K562 (cell line): ENCODE measurements around the gene CERCAM. TPM values are rescaled to one million over a fixed set of nuclear protein-coding genes. Genes with fewer than 3 reads are reported as not detected.

ENCODE experiments used
- ATAC-seq: fragments of 200-7000 bp; cut with Tn5 transposase; 3 replicates; pipeline ENCODE4 v1.9.1; 2020; ENCODE audit warnings: moderate library complexity
- BruUV-seq: library from RNA; stranded (reverse); fragments of 400-500 nt; replicated peaks from 2 replicates; lab custom pipeline; 2021; lab: Mats Ljungman, UMichigan
- CTCF ChIA-PET: fragments of 300-600 bp; formaldehyde crosslinking; extraction: SDS; loops from one replicate; lab custom pipeline; 2021; ENCODE audit warnings: low intra/inter-chr PET ratio; lab: Yijun Ruan, JAX
- POLR2A ChIA-PET: fragments of 300-600, 350-650 bp; sonication (Branson Sonifier 250); formaldehyde crosslinking; extraction: SDS; loops from one replicate; lab custom pipeline; 2021; ENCODE audit warnings: antibody characterized with exemption, inconsistent platforms; lab: Yijun Ruan, JAX
- DNase-seq, 4 experiments: peaks; one replicate each; pipeline versions ENCODE4 v3.0.0 to v3.0.0-alpha.2; 2011 to 2018; ENCODE audit warnings: low spot score in 3 of 4, mixed read lengths in 3 of 4; ENCODE audit errors: extremely low read depth in 1 of 4
- FAIRE-seq: peaks from 2 replicates; lab custom pipeline; 2011; peaks lifted over from hg19 to GRCh38; lab: Jason Lieb, UNC
- H2AFZ ChIP-seq: 2 replicates; pipeline ENCODE4 v1.6.0; 2011; ENCODE audit warnings: low read depth, low read length, control low read depth, inconsistent platforms
- H3K27ac ChIP-seq: fragments of 200-600 bp; 3 replicates; pipeline ENCODE4 v1.8.0; 2011; ENCODE audit warnings: low read depth, mild to moderate bottlenecking, control low read depth, inconsistent platforms, low read length, moderate library complexity, mixed read lengths; ENCODE audit errors: extremely low read depth
- H3K27me3 ChIP-seq, 2 experiments: fragments of 300-600 bp in 1 of 2; 2 replicates in 1 of 2; 3 replicates in 1 of 2; pipeline versions ENCODE4 v1.6.0 to v1.8.0; 2011; ENCODE audit warnings: inconsistent platforms in 2 of 2, low read length in 2 of 2, mild to moderate bottlenecking in 1 of 2, mixed read lengths in 1 of 2, moderate library complexity in 1 of 2; ENCODE audit not compliant: control insufficient read depth in 2 of 2, insufficient read depth in 2 of 2
- H3K36me3 ChIP-seq: fragments of 300-600 bp; 3 replicates; pipeline ENCODE4 v1.8.0; 2011; ENCODE audit warnings: mild to moderate bottlenecking, low read length, inconsistent platforms; ENCODE audit not compliant: control insufficient read depth, insufficient read depth
- H3K4me1 ChIP-seq, 2 experiments: fragments of 200-600 bp in 1 of 2; replicated peaks in 1 of 2; 2 replicates in 1 of 2; 3 replicates in 1 of 2; pipeline versions ENCODE4 v1.5.1 to v1.8.0; 2011; ENCODE audit warnings: inconsistent platforms in 2 of 2, low read length in 2 of 2, mild to moderate bottlenecking in 1 of 2, mixed read lengths in 1 of 2, moderate library complexity in 1 of 2; ENCODE audit not compliant: control insufficient read depth in 2 of 2, insufficient read depth in 2 of 2
- H3K4me2 ChIP-seq: 2 replicates; pipeline ENCODE4 v1.6.1; 2011; ENCODE audit warnings: low read length, control low read depth, inconsistent platforms, mixed read lengths; ENCODE audit not compliant: insufficient read depth
- H3K4me3 ChIP-seq: fragments of 200-600 bp; sonication (generic), shearing (Covaris generic); 2 replicates; pipeline ENCODE4 v1.5.1; 2016; ENCODE audit warnings: control low read depth, inconsistent platforms
- H3K79me2 ChIP-seq: fragments of 200-600 bp; 3 replicates; pipeline ENCODE4 v1.8.0; 2011; ENCODE audit warnings: low read length, inconsistent platforms; ENCODE audit not compliant: control insufficient read depth, insufficient read depth
- H3K9ac ChIP-seq, 2 experiments: 2 replicates each; pipeline versions ENCODE4 v1.6.0 to v1.6.1; 2011; ENCODE audit warnings: low read depth in 2 of 2, low read length in 2 of 2, control low read depth in 1 of 2, inconsistent platforms in 1 of 2, mild to moderate bottlenecking in 1 of 2, mixed read lengths in 1 of 2; ENCODE audit not compliant: insufficient read depth in 1 of 2
- H3K9me1 ChIP-seq: one replicate; pipeline ENCODE4 v1.6.0; 2011; ENCODE audit warnings: inconsistent platforms, mild to moderate bottlenecking, low read length, moderate library complexity; ENCODE audit not compliant: control insufficient read depth, insufficient read depth
- H3K9me3 ChIP-seq: replicated peaks from 2 replicates; pipeline ENCODE4 v1.5.1; 2011; ENCODE audit warnings: low read depth, low read length, inconsistent platforms; ENCODE audit not compliant: control insufficient read depth, insufficient read depth
- H4K20me1 ChIP-seq: replicated peaks from 2 replicates; pipeline ENCODE4 v1.6.1; 2011; ENCODE audit warnings: low read length, inconsistent platforms, mixed read lengths; ENCODE audit not compliant: control insufficient read depth, insufficient read depth
- CHCHD3 ChIP-seq: fragments of 250-450 bp; sonication (Bioruptor Pico); IDR thresholded peaks from 2 replicates; pipeline ENCODE4 v2.1.2; 2022; ENCODE audit warnings: mild to moderate bottlenecking
- ETV1 ChIP-seq: fragments of 450-650 bp; conservative IDR thresholded peaks from 2 replicates; pipeline ENCODE4 v1.6.1; 2016; ENCODE audit warnings: missing genetic modification characterization, control low read depth, low read depth, missing compliant biosample characterization
- HDAC1 ChIP-seq, 2 experiments: fragments of 450-650 bp; IDR thresholded peaks; 2 replicates each; pipeline ENCODE4 v1.6.1; 2016 to 2017; ENCODE audit warnings: inconsistent platforms in 1 of 2, mild to moderate bottlenecking in 1 of 2, moderate library complexity in 1 of 2
- MAFF ChIP-seq: IDR thresholded peaks from 2 replicates; pipeline ENCODE4 v1.6.1; 2012; ENCODE audit warnings: low read length, improper control_type of control experiment
- YY1 ChIP-seq, 3 experiments: IDR thresholded peaks; 2 replicates each; pipeline ENCODE4 v1.6.1; 2011; ENCODE audit warnings: low read length in 2 of 3, mild to moderate bottlenecking in 2 of 3, moderate library complexity in 2 of 3, borderline replicate concordance in 1 of 3, control low read depth in 1 of 3, low read depth in 1 of 3; ENCODE audit not compliant: insufficient read depth in 3 of 3, insufficient replicate concordance in 2 of 3, control insufficient read depth in 1 of 3, insufficient read length in 1 of 3; ENCODE audit errors: extremely low read depth in 1 of 3
- ZBED1 ChIP-seq: IDR thresholded peaks from 2 replicates; pipeline ENCODE4 v1.6.1; 2014
- ZNF274 ChIP-seq: IDR thresholded peaks from 2 replicates; pipeline ENCODE4 v1.6.1; 2011; ENCODE audit warnings: low read depth, mild to moderate bottlenecking, low read length, moderate library complexity, borderline replicate concordance
- ZNF316 ChIP-seq: fragments of 450-650 bp; IDR thresholded peaks from 2 replicates; pipeline ENCODE4 v1.6.1; 2016
- WGBS: fragments of 100-300 bp; shearing (Covaris generic); methylation state at CpG from one replicate; pipeline ENCODE4 v1.1.6; 2016; ENCODE audit warnings: low coverage, mixed read lengths; ENCODE audit not compliant: insufficient coverage; ENCODE audit errors: missing lambda C conversion rate; 5-methylcytosine and 5-hydroxymethylcytosine counted together
- in situ Hi-C: fragments of 300-500 bp; cut with MboI; formaldehyde crosslinking; loops from 4 replicates; pipeline ENCODE4 v1.15.0; 2018; ENCODE audit warnings: inconsistent platforms, mixed read lengths
- intact Hi-C: fragments of 100-400 bp; cut with micrococcal nuclease; formaldehyde crosslinking; loops from 2 replicates; pipeline ENCODE4 v1.14.2; 2022
- polyA plus RNA-seq, 8 experiments: library from polyadenylated mRNA; depleted of rRNA in 4 of 8; stranded (reverse) in 5 of 8; unstranded in 3 of 8; fragments of >200 nt; fragmentation: Nextera tagmentation in 2 of 8; fragmentation: Illumina TruSeq in 1 of 8; extraction: Ambion mirVana in 2 of 8; extraction: Trizol in 1 of 8; gene quantifications; 2 replicates each; pipeline versions ENCODE4 v1.2.1 to v1.2.3, GENCODE V29; 2011 to 2014; ENCODE audit warnings: inconsistent platforms in 1 of 8, missing spikeins in 1 of 8
- total RNA-seq, 7 experiments: library from RNA; depleted of rRNA in 6 of 7; stranded (reverse); fragments of >200 nt in 6 of 7; fragmentation: Illumina TruSeq in 2 of 7; extraction: Trizol in 2 of 7; gene quantifications; 2 replicates each; pipeline versions ENCODE4 v1.2.1 to v1.2.3, GENCODE V29; 2011 to 2021; ENCODE audit warnings: low replicate concordance in 1 of 7

CERCAM gene
- total and polyA plus RNA-seq, 9 of the 15 experiments (the other 6 are each of a cell fraction or from before 2014, with no cell fraction given), result 0.75 to 24.0 (median 18.0) TPM

GRCh38 chr9:128375865-128376264 is 44.8 kb upstream of the CERCAM start:
- in situ Hi-C loops (no loop called here), intact Hi-C loops (no loop called here)
- FAIRE-seq (no peak), DNase-seq (no peak), ATAC-seq (no peak)
- no peaks in the 10 kb centered on the region for H3K27me3 ChIP-seq
- H3K4me3 ChIP-seq, result no peak overlapping the region
- peaks cover 0 to 7% of the 10 kb centered on the region in 2 experiments; a peak in 3 of 5 replicates for H3K4me1 ChIP-seq
- 91% methylated on average over 5 of the region's 5 CpGs for WGBS
- no peak overlapping the region for H3K27ac ChIP-seq
- H3K79me2 ChIP-seq, result peaks cover 45% of the 10 kb centered on the region
- CTCF ChIA-PET, result no interaction called here
- no peak for TF ChIP-seq YY1 (IDR thresholded peaks at IDR 0.05; ENCODE audit: borderline replicate concordance in 1 of 3, control insufficient read depth in 1 of 3, extremely low read depth in 1 of 3, insufficient read depth in 3 of 3, insufficient read length in 1 of 3, insufficient replicate concordance in 2 of 3, low read depth in 1 of 3, low read length in 2 of 3)
- TF ChIP-seq ZNF316, result peak; percentile 43; the same call in 1 of the 2 replicates
- TF ChIP-seq ETV1 (tag), result no peak
- 0 out of 2 replicates have a peak, but pooled peaks have one; percentile 26 for TF ChIP-seq MAFF
- no peak for TF ChIP-seq CHCHD3
- TF ChIP-seq ZNF274, result no peak
- TF ChIP-seq HDAC1 (IDR thresholded peaks at IDR 0.05), result no peak
- TF ChIP-seq ZBED1, result no peak
- H3K36me3 ChIP-seq, result peaks cover 46% of the 10 kb centered on the region
- POLR2A ChIA-PET, result interaction anchor here (1.9 kb wide), 1 partner anchor 11 kb away, joined by 5 read pairs; no protein-coding TSS in a partner anchor
- H2AFZ ChIP-seq, result no peak overlapping the region
- no TSS peak for BruUV-seq
- no peaks in the 10 kb centered on the region for H3K9me3 ChIP-seq
- H3K4me2 ChIP-seq, result no peak overlapping the region
- no peaks in the 10 kb centered on the region for H4K20me1 ChIP-seq
- no peaks in the 10 kb centered on the region for H3K9me1 ChIP-seq
- H3K9ac ChIP-seq, result no peak overlapping the region
